ENCODE results near the gene MARS1.

Gene MARS1

GRCh38 chr12:57452181-57452936, 35.5 kb upstream of the MARS1 start (continued):
- peak; percentile 74 for TF ChIP-seq PRDM10 (tag by site-specific recombination; IDR thresholded peaks at IDR 0.05)
- peak; percentile 61 for TF ChIP-seq ZIC2 (tag by site-specific recombination; IDR thresholded peaks at IDR 0.05)
- no peak for TF ChIP-seq ZNF580 (tag by site-specific recombination; IDR thresholded peaks at IDR 0.05)
- TF ChIP-seq ZNF366 (tag by site-specific recombination; conservative IDR thresholded peaks at IDR 0.05), result no peak
- TF ChIP-seq ZNF654 (tag by site-specific recombination; IDR thresholded peaks at IDR 0.05; ENCODE audit: low read depth), result no peak
- TF ChIP-seq ZNF341 (tag by site-specific recombination; IDR thresholded peaks at IDR 0.05; ENCODE audit: low read depth), result peak; percentile 90
- TF ChIP-seq ZBTB26 (tag by site-specific recombination; optimal IDR thresholded peaks at IDR 0.05), result no peak
- no peak for TF ChIP-seq MZF1 (tag by site-specific recombination; IDR thresholded peaks at IDR 0.05; ENCODE audit: borderline replicate concordance)
- no peak for TF ChIP-seq ZNF624 (tag by site-specific recombination; IDR thresholded peaks at IDR 0.05)
- no peak for TF ChIP-seq ZNF175 (tag by site-specific recombination; IDR thresholded peaks at IDR 0.05)
- no peak for TF ChIP-seq ZXDB (tag by site-specific recombination; IDR thresholded peaks at IDR 0.05)
- peak; percentile 52; the same call in 1 of the 2 replicates for TF ChIP-seq IKZF3 (tag by site-specific recombination; IDR thresholded peaks at IDR 0.05)
- TF ChIP-seq PRDM2 (tag by site-specific recombination; IDR thresholded peaks at IDR 0.05; ENCODE audit: borderline replicate concordance), result no peak
- no peak for TF ChIP-seq ZNF521 (tag by site-specific recombination; IDR thresholded peaks at IDR 0.05)
- no peak for TF ChIP-seq ZNF549 (tag by site-specific recombination; IDR thresholded peaks at IDR 0.05)
- no peak for TF ChIP-seq ZBTB1 (tag by site-specific recombination; IDR thresholded peaks at IDR 0.05)
- no peak for TF ChIP-seq ZNF830 (tag by site-specific recombination; IDR thresholded peaks at IDR 0.05; ENCODE audit: low read depth)
- peak; percentile 76; the same call in 1 of the 2 replicates for TF ChIP-seq HIC1 (tag by site-specific recombination; IDR thresholded peaks at IDR 0.05)
- no peak for TF ChIP-seq SCRT2 (tag by site-specific recombination; IDR thresholded peaks at IDR 0.05)
- TF ChIP-seq ZNF184 (tag by site-specific recombination; IDR thresholded peaks at IDR 0.05), result no peak
- TF ChIP-seq ZFP3 (tag by site-specific recombination; IDR thresholded peaks at IDR 0.05; ENCODE audit: low read depth), result no peak
- no peak for TF ChIP-seq PRDM1 (tag by site-specific recombination; IDR thresholded peaks at IDR 0.05)
- TF ChIP-seq KLF9 (tag by site-specific recombination; IDR thresholded peaks at IDR 0.05; ENCODE audit: low read depth), result peak; percentile 20; the same call in 1 of the 2 replicates
- TF ChIP-seq ZNF221 (tag by site-specific recombination; IDR thresholded peaks at IDR 0.05; ENCODE audit: borderline replicate concordance), result no peak
- TF ChIP-seq MYNN (tag by site-specific recombination; IDR thresholded peaks at IDR 0.05; ENCODE audit: borderline replicate concordance), result no peak
